A673 (cell line): ENCODE results near the gene GNAT2. TPM values are rescaled to one million over a fixed set of nuclear protein-coding genes. Genes with fewer than 3 reads are reported as not detected.

Experiments
- BruUV-seq: library from RNA; stranded (reverse); fragments of 400-500 nt; replicated peaks from 2 replicates; lab custom pipeline; 2021; lab: Mats Ljungman, UMichigan
- CTCF ChIA-PET: fragments of 300-600 bp; sonication (Branson Sonifier 250); formaldehyde crosslinking; loops from one replicate; lab custom pipeline; 2022; ENCODE audit warnings: antibody characterized with exemption; lab: Charles Lee
- POLR2A ChIA-PET: fragments of 300-600 bp; sonication (Branson Sonifier 250); formaldehyde crosslinking; loops from one replicate; lab custom pipeline; 2022; ENCODE audit warnings: antibody characterized with exemption; ENCODE audit not compliant: low non-redundant PET; lab: Charles Lee
- DNase-seq: peaks from one replicate; pipeline ENCODE4 v3.0.0-alpha.2; 2015; ENCODE audit warnings: low spot score
- H3K27ac ChIP-seq: fragments of 200-600 bp; sonication (generic); 2 replicates; pipeline ENCODE4 v1.5.1; 2016; ENCODE audit warnings: mixed run types, low read depth, mild to moderate bottlenecking, mixed read lengths, antibody characterized with exemption, low read length; ENCODE audit not compliant: poor library complexity, severe bottlenecking
- H3K27me3 ChIP-seq: fragments of 200-600 bp; sonication (generic); replicated peaks from 2 replicates; pipeline ENCODE4 v1.6.1; 2017; ENCODE audit warnings: mixed run types, low read depth, mild to moderate bottlenecking, mixed read lengths, antibody characterized with exemption, low read length; ENCODE audit not compliant: insufficient read depth, poor library complexity
- H3K36me3 ChIP-seq: fragments of 200-600 bp; sonication (generic); 2 replicates; pipeline ENCODE4 v1.6.1; 2016; ENCODE audit warnings: mixed run types, mild to moderate bottlenecking, mixed read lengths, antibody characterized with exemption, low read length; ENCODE audit not compliant: insufficient read depth, poor library complexity, severe bottlenecking
- H3K4me1 ChIP-seq: fragments of 200-600 bp; sonication (generic); 2 replicates; pipeline ENCODE4 v1.6.1; 2017; ENCODE audit warnings: mixed run types, mild to moderate bottlenecking, mixed read lengths, antibody characterized with exemption, low read length; ENCODE audit not compliant: insufficient read depth, poor library complexity, severe bottlenecking
- H3K4me3 ChIP-seq: fragments of 200-600 bp; sonication (generic); 2 replicates; pipeline ENCODE4 v1.5.1; 2016; ENCODE audit warnings: low read depth, mixed run types, mild to moderate bottlenecking, mixed read lengths, low read length; ENCODE audit not compliant: poor library complexity, severe bottlenecking
- H3K9me3 ChIP-seq: fragments of 200-600 bp; sonication (generic); 2 replicates; pipeline ENCODE4 v1.6.1; 2016; ENCODE audit warnings: mixed run types, low read depth, mild to moderate bottlenecking, mixed read lengths, antibody characterized with exemption, low read length; ENCODE audit not compliant: poor library complexity, severe bottlenecking
- CTCF ChIP-seq: fragments of 300-800, 200-600 bp; sonication (generic); conservative IDR thresholded peaks from 2 replicates; pipeline ENCODE4 v1.5.1; 2017; ENCODE audit warnings: low read depth, mild to moderate bottlenecking, antibody characterized with exemption, low read length, moderate library complexity, mixed read lengths
- EZH2 ChIP-seq: fragments of 200-600 bp; sonication (generic); IDR thresholded peaks from 2 replicates; pipeline ENCODE4 v1.6.1; 2017; ENCODE audit warnings: borderline replicate concordance, low read depth, mild to moderate bottlenecking, mixed read lengths, antibody characterized with exemption, low read length; ENCODE audit not compliant: poor library complexity, severe bottlenecking
- intact Hi-C: fragments of 100-400 bp; cut with micrococcal nuclease; formaldehyde crosslinking; loops from one replicate; pipeline ENCODE4 v1.10.0; 2022; ENCODE audit not compliant: unreplicated experiment
- total RNA-seq: library from RNA; stranded (reverse); gene quantifications from 2 replicates; pipeline ENCODE4 v1.2.3, GENCODE V29; 2021

GNAT2 gene
- total RNA-seq, 1 experiment from 2014 or later: not detected

- H3K36me3 ChIP-seq: no peaks in the 10 kb centered on the region
- POLR2A ChIA-PET: no interaction called here
- CTCF ChIA-PET: no interaction called here
- H3K27me3 ChIP-seq: no peaks in the 10 kb centered on the region
- H3K4me1 ChIP-seq: peaks cover 20% of the 10 kb centered on the region
- H3K4me3 ChIP-seq: no peak overlapping the region
- DNase-seq: no peak
- intact Hi-C loops: no loop called here
- TF ChIP-seq CTCF: no peak
- TF ChIP-seq EZH2: no peak
- no peak overlapping the region for H3K27ac ChIP-seq
- no peaks in the 10 kb centered on the region for H3K9me3 ChIP-seq
- BruUV-seq: no TSS peak
These were observed 51.3 kb downstream of the GNAT2 start for GRCh38 chr1:109567877-109568672.

GRCh38 chr1:109566982-109567381, 52.4 kb downstream of the GNAT2 start:
- Histone ChIP-seq H3K4me1 (peaks cover 31% of the 10 kb centered on the region), H3K4me3 (no peak overlapping the region), H3K27me3 (no peaks in the 10 kb centered on the region), H3K27ac (no peak overlapping the region), H3K9me3 (no peaks in the 10 kb centered on the region), H3K36me3 (no peaks in the 10 kb centered on the region)
- ChIA-PET CTCF (no interaction called here), POLR2A (no interaction called here)
- TF ChIP-seq CTCF (no peak), EZH2 (no peak)
- DNase-seq: no peak
- intact Hi-C loops: no loop called here
- BruUV-seq: no TSS peak

GRCh38 chr1:109565241-109565640, 54.2 kb downstream of the GNAT2 start:
- ChIA-PET CTCF (no interaction called here), POLR2A (no interaction called here)
- intact Hi-C loops: no loop called here

More at GRCh38 chr1:109565241-109565640, 54.2 kb downstream of the GNAT2 start:
- H3K27me3 ChIP-seq: no peaks in the 10 kb centered on the region
- H3K4me3 ChIP-seq: no peak overlapping the region
- no peaks in the 10 kb centered on the region for H3K36me3 ChIP-seq
- H3K4me1 ChIP-seq: peaks cover 34% of the 10 kb centered on the region
- TF ChIP-seq CTCF: no peak
- no peak for TF ChIP-seq EZH2
- H3K9me3 ChIP-seq: no peaks in the 10 kb centered on the region
- BruUV-seq: no TSS peak
- DNase-seq: no peak
- H3K27ac ChIP-seq: no peak overlapping the region
